ENCODE data around the gene KCNMB1.

Gene KCNMB1

GRCh38 chr5:170388818-170389549 lies at the start of gene KCNMB1:
Gene KCNMB1 (minus strand): TSS chr5:170389367. CDS start chr5:170385447, 3,920 bp downstream.
- DNase-seq: no peak

- DNase-seq: no peak
These were observed 49.4 kb upstream of the KCNMB1 start for GRCh38 chr5:170438581-170438980.

GRCh38 chr5:170437621-170438375 lies 48.6 kb upstream of the KCNMB1 start:
- no peak for DNase-seq

GRCh38 chr5:170436335-170436734 lies 47.2 kb upstream of the KCNMB1 start:
- DNase-seq: no peak

- peak; percentile 1 for DNase-seq
These were observed 45.9 kb upstream of the KCNMB1 start for GRCh38 chr5:170434966-170435605.

GRCh38 chr5:170432669-170433068 lies 43.5 kb upstream of the KCNMB1 start:
- no peak for DNase-seq

- DNase-seq: no peak
These were observed 42.4 kb upstream of the KCNMB1 start for GRCh38 chr5:170431571-170431970.

- DNase-seq: no peak
These were observed 41.8 kb upstream of the KCNMB1 start for GRCh38 chr5:170430866-170431437.

- no peak for DNase-seq
These were observed 41.1 kb upstream of the KCNMB1 start for GRCh38 chr5:170430256-170430655.

- no peak for DNase-seq
These were observed 39.8 kb upstream of the KCNMB1 start for GRCh38 chr5:170429014-170429413.

- DNase-seq: peak; percentile 46
These were observed 38.6 kb upstream of the KCNMB1 start for GRCh38 chr5:170427672-170428236.

- DNase-seq: no peak
These were observed 37.6 kb upstream of the KCNMB1 start for GRCh38 chr5:170426786-170427185.

- no peak for DNase-seq
These were observed 37.1 kb upstream of the KCNMB1 start for GRCh38 chr5:170426149-170426767.

GRCh38 chr5:170425731-170426130 lies 36.6 kb upstream of the KCNMB1 start:
- DNase-seq: no peak

- DNase-seq: no peak
These were observed 35.5 kb upstream of the KCNMB1 start for GRCh38 chr5:170424629-170425028.

- peak; percentile 12 for DNase-seq
These were observed 34.5 kb upstream of the KCNMB1 start for GRCh38 chr5:170423692-170424091.

GRCh38 chr5:170421826-170422225 lies 32.7 kb upstream of the KCNMB1 start:
- DNase-seq: no peak

- DNase-seq: peak; percentile 45
These were observed 31.7 kb upstream of the KCNMB1 start for GRCh38 chr5:170420806-170421412.

- no peak for DNase-seq
These were observed 30.5 kb upstream of the KCNMB1 start for GRCh38 chr5:170419643-170420042.

- no peak for DNase-seq
These were observed 29.6 kb upstream of the KCNMB1 start for GRCh38 chr5:170418736-170419135.

GRCh38 chr5:170416526-170416925 lies 27.4 kb upstream of the KCNMB1 start:
- DNase-seq: no peak

- no peak for DNase-seq
These were observed 25.6 kb upstream of the KCNMB1 start for GRCh38 chr5:170414786-170415185.
